Neural cell (in vitro differentiated cells): ENCODE results near the gene COL4A1. TPM values are rescaled to one million over a fixed set of nuclear protein-coding genes. Genes with fewer than 3 reads are reported as not detected.

Experiments
- H2AFZ ChIP-seq: fragments of 200-600, 300-800 bp; sonication (generic), shearing (Covaris generic); 2 replicates; pipeline ENCODE4 v1.6.0; 2014; ENCODE audit warnings: low read depth, mild to moderate bottlenecking, antibody characterized with exemption, low read length, moderate library complexity
- H3F3A ChIP-seq: fragments of 200-600 bp; shearing (Covaris generic); 2 replicates; pipeline ENCODE4 v1.6.1; 2016; ENCODE audit warnings: mild to moderate bottlenecking, moderate library complexity, mixed read lengths, antibody characterized with exemption, low read length; ENCODE audit not compliant: insufficient read depth, poor library complexity, severe bottlenecking
- H3K27ac ChIP-seq: fragments of 200-600, 300-800 bp; sonication (generic), shearing (Covaris generic); 2 replicates; pipeline ENCODE4 v1.5.1; 2014; ENCODE audit warnings: mild to moderate bottlenecking, low read length, moderate library complexity
- H3K27me3 ChIP-seq: fragments of 300-800, 200-600 bp; sonication (generic), shearing (Covaris generic); 2 replicates; pipeline ENCODE4 v1.6.0; 2014; ENCODE audit warnings: mild to moderate bottlenecking, low read depth, low read length, moderate library complexity; ENCODE audit not compliant: insufficient read depth
- H3K36me3 ChIP-seq: fragments of 300-800, 200-600 bp; sonication (generic), shearing (Covaris generic); 2 replicates; pipeline ENCODE4 v1.5.1; 2014; ENCODE audit warnings: mild to moderate bottlenecking, antibody characterized with exemption, low read length, moderate library complexity; ENCODE audit not compliant: insufficient read depth
- H3K4me2 ChIP-seq: fragments of 300-800, 200-600 bp; sonication (generic), shearing (Covaris generic); 2 replicates; pipeline ENCODE4 v1.6.0; 2014; ENCODE audit warnings: mild to moderate bottlenecking, low read length
- H3K4me3 ChIP-seq: fragments of 300-800, 200-600 bp; sonication (generic), shearing (Covaris generic); 2 replicates; pipeline ENCODE4 v1.5.1; 2014; ENCODE audit warnings: mild to moderate bottlenecking, low read length, moderate library complexity
- H3K79me2 ChIP-seq: fragments of 200-600 bp; shearing (Covaris generic); replicated peaks from 2 replicates; pipeline ENCODE4 v1.6.0; 2014; ENCODE audit warnings: mild to moderate bottlenecking, low read length, moderate library complexity; ENCODE audit not compliant: insufficient read depth
- H3K9ac ChIP-seq: fragments of 300-800, 200-600 bp; sonication (generic), shearing (Covaris generic); 2 replicates; pipeline ENCODE4 v1.6.1; 2016; ENCODE audit warnings: mild to moderate bottlenecking, low read length, mixed read lengths
- H3K9me2 ChIP-seq: fragments of 200-600 bp; shearing (Covaris generic); 2 replicates; pipeline ENCODE4 v1.6.1; 2016; ENCODE audit warnings: mild to moderate bottlenecking, low read length, mixed read lengths; ENCODE audit not compliant: insufficient read depth
- H3K9me3 ChIP-seq: fragments of 200-600, 300-800 bp; sonication (generic), shearing (Covaris generic); 2 replicates; pipeline ENCODE4 v1.6.1; 2016; ENCODE audit warnings: mild to moderate bottlenecking, mixed run types, low read length, moderate library complexity, mixed read lengths
- H4K20me1 ChIP-seq: fragments of 200-600 bp; shearing (Covaris generic); 2 replicates; pipeline ENCODE4 v1.6.1; 2016; ENCODE audit warnings: mild to moderate bottlenecking, mixed run types; ENCODE audit not compliant: insufficient read depth
- CTCF ChIP-seq: fragments of 450-650 bp; IDR thresholded peaks from 2 replicates; pipeline ENCODE4 v1.5.1; 2014; ENCODE audit warnings: antibody characterized with exemption, mild to moderate bottlenecking, moderate library complexity; ENCODE audit not compliant: poor library complexity, severe bottlenecking
- EP300 ChIP-seq: fragments of 450-650 bp; conservative IDR thresholded peaks from 2 replicates; pipeline ENCODE4 v1.6.1; 2014; ENCODE audit warnings: antibody characterized with exemption, mild to moderate bottlenecking, moderate library complexity; ENCODE audit not compliant: poor library complexity, severe bottlenecking
- EZH2 ChIP-seq: fragments of 200-600, 300-800 bp; shearing (Covaris generic), sonication (generic); IDR thresholded peaks from 2 replicates; pipeline ENCODE4 v1.6.1; 2014; ENCODE audit warnings: antibody characterized with exemption, low read length, borderline replicate concordance, mild to moderate bottlenecking; ENCODE audit not compliant: insufficient read depth, poor library complexity, severe bottlenecking
- MXI1 ChIP-seq: fragments of 450-650 bp; conservative IDR thresholded peaks from 2 replicates; pipeline ENCODE4 v1.6.1; 2014; ENCODE audit warnings: antibody characterized with exemption, mild to moderate bottlenecking; ENCODE audit not compliant: poor library complexity, severe bottlenecking
- POLR2AphosphoS5 ChIP-seq: IDR thresholded peaks from 2 replicates; pipeline ENCODE4 v1.6.1; 2012
- RAD21 ChIP-seq: fragments of 450-650 bp; conservative IDR thresholded peaks from 2 replicates; pipeline ENCODE4 v1.6.1; 2014; ENCODE audit warnings: antibody characterized with exemption, mild to moderate bottlenecking, moderate library complexity
- REST ChIP-seq: IDR thresholded peaks from 2 replicates; pipeline ENCODE4 v1.6.1; 2012; ENCODE audit warnings: borderline replicate concordance
- SMC3 ChIP-seq: fragments of 450-650 bp; conservative IDR thresholded peaks from 2 replicates; pipeline ENCODE4 v1.6.1; 2014; ENCODE audit warnings: antibody characterized with exemption, mild to moderate bottlenecking, moderate library complexity; ENCODE audit not compliant: poor library complexity
- TAF1 ChIP-seq: IDR thresholded peaks from 2 replicates; pipeline ENCODE4 v1.6.1; 2012; ENCODE audit warnings: low read depth
- polyA plus RNA-seq: library from polyadenylated mRNA; depleted of rRNA; stranded (reverse); fragments of >200 nt; gene quantifications from 2 replicates; pipeline ENCODE4 v1.2.3, GENCODE V29; 2014

Gene COL4A1
- polyA plus RNA-seq, 1 donor from 2014 or later, result 13.1 TPM

- Histone ChIP-seq H3K4me2 (no peak overlapping the region), H3K9me3 (no peaks in the 10 kb centered on the region), H3K9ac (no peak overlapping the region), H4K20me1 (no peaks in the 10 kb centered on the region), H3K79me2 (no peaks in the 10 kb centered on the region), H3K27ac (no peak overlapping the region), H2AFZ (no peak overlapping the region), H3K4me3 (no peak overlapping the region), H3K36me3 (no peaks in the 10 kb centered on the region), H3K27me3 (no peaks in the 10 kb centered on the region), H3K9me2 (no peaks in the 10 kb centered on the region), H3F3A (no peaks in the 10 kb centered on the region)
- TF ChIP-seq RAD21, result no peak
- TF ChIP-seq MXI1, result no peak
- no peak for TF ChIP-seq EZH2
- TF ChIP-seq POLR2AphosphoS5, result no peak
- no peak for TF ChIP-seq REST
- TF ChIP-seq CTCF, result no peak
- TF ChIP-seq SMC3, result no peak
- TF ChIP-seq EP300, result no peak
- no peak for TF ChIP-seq TAF1
Measured at GRCh38 chr13:110341445-110342244, 34.7 kb upstream of the COL4A1 start.

GRCh38 chr13:110340812-110341444, 34.0 kb upstream of the COL4A1 start:
- Histone ChIP-seq H3K9ac (no peak overlapping the region), H3K36me3 (no peaks in the 10 kb centered on the region), H3K4me3 (no peak overlapping the region), H3K27ac (no peak overlapping the region), H3K4me2 (no peak overlapping the region), H3K9me3 (no peaks in the 10 kb centered on the region), H3K9me2 (no peaks in the 10 kb centered on the region), H4K20me1 (no peaks in the 10 kb centered on the region), H3K79me2 (no peaks in the 10 kb centered on the region), H2AFZ (no peak overlapping the region), H3F3A (no peaks in the 10 kb centered on the region), H3K27me3 (no peaks in the 10 kb centered on the region)
- TF ChIP-seq RAD21 (no peak), CTCF (no peak), REST (no peak), EP300 (no peak), POLR2AphosphoS5 (no peak), MXI1 (no peak), EZH2 (no peak), TAF1 (no peak), SMC3 (no peak)
